Measurements from ENCODE around the gene PPOX. TPM values are rescaled to one million over a fixed set of nuclear protein-coding genes. Genes with fewer than 3 reads are reported as not detected.

PPOX gene
- total RNA-seq, 4 donors from 2014 or later: 12.8 to 22.1 (median 15.8) TPM

DNA sequence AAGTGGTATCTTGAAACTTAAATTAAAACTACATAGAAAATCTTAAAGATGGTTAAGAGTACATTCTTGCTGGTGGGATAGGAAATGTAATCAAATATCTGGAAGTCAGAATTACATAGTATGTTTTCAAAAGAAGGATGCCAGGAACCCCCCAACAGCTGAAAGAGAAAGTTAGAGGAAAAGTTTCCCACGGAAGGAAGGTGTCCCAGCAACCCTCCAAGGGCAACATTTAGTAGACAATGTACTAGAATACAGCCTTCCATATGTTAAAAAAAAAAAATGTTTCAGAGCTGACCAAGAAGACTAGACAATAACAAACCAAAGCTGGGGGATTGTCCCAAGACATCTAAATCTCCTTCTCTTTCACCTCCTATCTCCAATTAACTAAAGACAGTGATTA, 36.0 kb upstream of the PPOX start:
- intact Hi-C loops (cut with DNase I): no loop called here
- Histone ChIP-seq H3K4me3 (no peak overlapping the region), H3K27ac (replicated peaks in 1 of 4) (peak overlapping the region in 1 of 4 donors; percentile 96), H3K9me3 (no peaks in the 10 kb centered on the region), H3K27me3 (no peaks in the 10 kb centered on the region), H3K4me1 (peaks cover 38 to 76% (median 72%) of the 10 kb centered on the region in 4 donors), H3K36me3 (peaks cover 21 to 53% (median 30%) of the 10 kb centered on the region in 4 donors)
- no peak for DNase-seq (ENCODE audit: extremely low spot score)
- TF ChIP-seq POLR2AphosphoS5 (IDR thresholded peaks at IDR 0.05) (no peak), POLR2A (IDR thresholded peaks at IDR 0.05; ENCODE audit: low read depth) (no peak), EP300 (IDR thresholded peaks at IDR 0.05) (no peak)
- TF ChIP-seq, protein P1, sequence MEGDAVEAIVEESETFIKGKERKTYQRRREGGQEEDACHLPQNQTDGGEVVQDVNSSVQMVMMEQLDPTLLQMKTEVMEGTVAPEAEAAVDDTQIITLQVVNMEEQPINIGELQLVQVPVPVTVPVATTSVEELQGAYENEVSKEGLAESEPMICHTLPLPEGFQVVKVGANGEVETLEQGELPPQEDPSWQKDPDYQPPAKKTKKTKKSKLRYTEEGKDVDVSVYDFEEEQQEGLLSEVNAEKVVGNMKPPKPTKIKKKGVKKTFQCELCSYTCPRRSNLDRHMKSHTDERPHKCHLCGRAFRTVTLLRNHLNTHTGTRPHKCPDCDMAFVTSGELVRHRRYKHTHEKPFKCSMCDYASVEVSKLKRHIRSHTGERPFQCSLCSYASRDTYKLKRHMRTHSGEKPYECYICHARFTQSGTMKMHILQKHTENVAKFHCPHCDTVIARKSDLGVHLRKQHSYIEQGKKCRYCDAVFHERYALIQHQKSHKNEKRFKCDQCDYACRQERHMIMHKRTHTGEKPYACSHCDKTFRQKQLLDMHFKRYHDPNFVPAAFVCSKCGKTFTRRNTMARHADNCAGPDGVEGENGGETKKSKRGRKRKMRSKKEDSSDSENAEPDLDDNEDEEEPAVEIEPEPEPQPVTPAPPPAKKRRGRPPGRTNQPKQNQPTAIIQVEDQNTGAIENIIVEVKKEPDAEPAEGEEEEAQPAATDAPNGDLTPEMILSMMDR (IDR thresholded peaks at IDR 0.05): no peak
- 36% methylated on average over 1 of the region's 1 CpG for WGBS

DNA sequence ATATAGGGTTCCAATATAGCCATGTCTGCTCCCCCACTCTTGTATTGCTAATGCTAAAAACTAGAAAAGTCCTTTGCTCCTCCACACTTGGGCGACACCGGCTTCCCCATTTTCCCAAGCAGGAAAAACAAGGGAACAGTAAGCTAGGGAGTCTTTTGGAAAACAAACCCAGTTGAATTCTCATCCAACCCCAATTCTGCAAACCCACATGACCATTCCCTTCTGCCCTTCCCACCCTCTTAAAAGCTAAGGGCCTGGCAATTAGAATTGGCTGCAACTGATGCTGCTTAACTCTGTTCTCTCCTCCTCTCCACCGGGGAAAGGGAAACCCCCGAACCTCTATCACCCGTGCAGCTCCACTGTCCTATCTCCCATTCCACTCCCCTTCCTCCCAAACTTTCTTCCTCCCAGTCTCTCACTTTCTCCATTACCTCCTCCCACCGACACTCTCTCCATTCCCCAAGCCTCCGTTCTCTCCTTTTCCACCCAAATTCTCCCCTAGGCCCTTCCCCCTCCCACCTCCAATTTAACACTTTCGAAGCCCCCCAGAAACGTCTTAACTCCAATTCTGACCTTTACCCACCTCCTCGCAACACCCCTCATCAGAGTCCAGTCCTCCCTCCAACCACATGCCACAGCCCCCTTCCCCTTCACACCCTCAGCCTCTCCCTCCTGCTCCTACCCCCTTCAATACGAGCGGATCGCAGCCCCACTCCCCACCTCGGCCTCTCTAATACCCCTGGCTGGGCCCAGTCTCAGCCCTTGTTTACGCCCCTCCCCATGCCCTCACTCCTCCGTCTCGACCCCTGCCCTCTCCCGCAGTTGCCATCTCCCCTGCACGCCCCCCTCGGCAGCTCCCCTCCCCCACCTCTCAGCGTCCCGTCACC, 34.5 kb upstream of the PPOX start:
- intact Hi-C loops (cut with DNase I): loop anchor here (2.0 kb wide), 1 partner anchor 23 kb away; no protein-coding TSS in a partner anchor
- peaks cover 38 to 68% (median 68%) of the 10 kb centered on the region in 4 donors for H3K4me1 ChIP-seq
- DNase-seq (ENCODE audit: extremely low spot score): no peak

DNA sequence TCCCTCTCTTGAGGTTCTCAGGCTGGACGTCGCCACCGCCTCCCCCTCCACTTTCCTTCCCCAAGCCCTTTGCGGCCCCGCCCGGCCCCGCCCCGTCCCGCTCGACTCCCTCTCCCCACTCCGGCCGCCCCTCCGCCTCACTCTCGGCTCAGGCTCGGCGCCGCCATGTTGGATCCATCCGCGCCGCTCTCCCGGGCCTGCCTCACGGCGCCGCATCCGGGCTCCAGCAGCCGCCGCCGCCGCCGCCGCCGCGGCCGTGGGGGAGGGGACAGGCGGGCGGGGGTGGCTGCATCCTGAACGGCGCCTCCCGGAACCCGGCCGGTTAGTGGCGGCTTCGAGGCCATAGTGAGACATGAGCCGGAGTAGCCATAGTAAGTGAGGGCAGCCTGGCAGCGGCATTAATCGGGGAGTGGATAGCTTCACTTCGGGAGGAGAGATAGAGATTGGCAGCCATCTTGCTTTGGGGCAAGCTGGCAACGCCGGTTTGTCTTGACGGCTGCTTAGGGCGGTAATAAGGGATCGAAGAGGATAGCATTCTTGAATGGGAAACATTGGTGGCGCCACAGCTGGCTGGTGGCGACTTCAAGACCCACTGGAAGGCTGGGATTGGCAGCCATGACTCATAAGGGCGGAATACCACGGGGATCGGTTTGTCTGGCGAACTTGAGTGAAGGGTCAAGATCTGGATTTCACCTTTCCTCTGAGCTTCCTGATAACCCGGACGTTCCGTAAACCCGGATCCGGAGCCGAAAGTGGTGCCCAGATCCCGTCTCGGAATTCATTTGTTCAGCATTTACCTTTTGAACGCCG, 33.6 kb upstream of the PPOX start, which contains the start of gene DEDD:
Gene DEDD (minus strand): TSS at position 258 of the 810 bp plus-strand sequence. CDS start 8,205 bp downstream, outside the sequence.
- H3K4me1 ChIP-seq: peaks cover 31 to 61% (median 61%) of the 10 kb centered on the region in 4 donors
- no peaks in the 10 kb centered on the region for H3K27me3 ChIP-seq
- peak; percentile 99 for DNase-seq (ENCODE audit: extremely low spot score)
- peak within 1 kb of the TSS; percentile 72 to 84 (median 81) for H3K4me3 ChIP-seq
- peak within 1 kb of the TSS; percentile 93 to 96 (median 96) for H3K27ac ChIP-seq (replicated peaks in 1 of 4)
- peaks cover 11 to 31% (median 19%) of the 10 kb centered on the region in 4 donors for H3K36me3 ChIP-seq
- TF ChIP-seq POLR2AphosphoS5 (IDR thresholded peaks at IDR 0.05) (peak; percentile 56 to 62), POLR2A (IDR thresholded peaks at IDR 0.05; ENCODE audit: low read depth) (peak; percentile 41), EP300 (IDR thresholded peaks at IDR 0.05) (peak; percentile 69)
- TF ChIP-seq, protein P1 (IDR thresholded peaks at IDR 0.05): no peak
- H3K9me3 ChIP-seq: no peaks in the 10 kb centered on the region
- intact Hi-C loops (cut with DNase I): loop anchor here (2.0 kb wide), 1 partner anchor 22 kb away; no protein-coding TSS in a partner anchor
- WGBS: 1% methylated on average over 29 of the region's 68 CpGs

More for the DNA sequence above, 34.5 kb upstream of the PPOX start:
- no peak for TF ChIP-seq EP300 (IDR thresholded peaks at IDR 0.05)
- peak in 1 of 2 donors; percentile 10 for TF ChIP-seq POLR2AphosphoS5 (IDR thresholded peaks at IDR 0.05)
- WGBS: 2% methylated on average over 22 of the region's 22 CpGs
- Histone ChIP-seq H3K27me3 (no peaks in the 10 kb centered on the region), H3K4me3 (peak overlapping the region; percentile 72 to 84 (median 81)), H3K36me3 (peaks cover 13 to 39% (median 24%) of the 10 kb centered on the region in 4 donors), H3K9me3 (no peaks in the 10 kb centered on the region), H3K27ac (replicated peaks in 1 of 4) (peak overlapping the region; percentile 93 to 96 (median 96))

DNA sequence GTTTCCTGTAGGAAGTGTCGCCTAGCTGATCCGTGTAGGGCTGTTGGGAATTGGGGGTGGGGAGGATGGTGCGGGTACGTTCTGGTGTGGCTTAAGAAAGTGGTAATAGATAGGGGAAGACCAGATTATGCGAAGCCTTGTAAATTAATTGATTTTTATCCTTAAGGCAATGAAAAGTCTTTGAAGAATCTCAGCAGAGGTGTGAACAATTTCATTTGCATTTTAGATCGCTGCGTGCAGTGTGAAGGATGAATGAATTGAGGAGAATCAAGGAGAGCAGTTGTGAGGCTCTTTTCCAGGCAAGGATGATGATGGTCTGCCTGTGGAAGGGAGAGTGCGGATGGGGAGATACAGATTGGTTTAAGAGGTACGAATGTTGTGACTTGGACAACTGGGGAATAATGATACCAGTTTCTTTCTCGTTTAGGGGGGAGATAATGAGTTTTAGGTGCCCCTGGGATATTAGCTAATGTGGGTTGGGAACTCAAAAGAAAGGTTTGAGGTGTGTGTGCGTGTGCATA, 32.9 kb upstream of the PPOX start:
- TF ChIP-seq POLR2AphosphoS5 (IDR thresholded peaks at IDR 0.05) (no peak), POLR2A (IDR thresholded peaks at IDR 0.05; ENCODE audit: low read depth) (no peak), EP300 (IDR thresholded peaks at IDR 0.05) (no peak)
- TF ChIP-seq, protein P1 (IDR thresholded peaks at IDR 0.05): no peak
- peaks cover 31 to 61% (median 54%) of the 10 kb centered on the region in 4 donors for H3K4me1 ChIP-seq
- H3K4me3 ChIP-seq: peak overlapping the region; percentile 72 to 84 (median 81)
- no peaks in the 10 kb centered on the region for H3K27me3 ChIP-seq
- intact Hi-C loops (cut with DNase I): loop anchor here (2.0 kb wide), 1 partner anchor 22 kb away; no protein-coding TSS in a partner anchor
- DNase-seq (ENCODE audit: extremely low spot score): no peak
- peaks cover 5 to 24% (median 12%) of the 10 kb centered on the region in 4 donors for H3K36me3 ChIP-seq
- WGBS: 5% methylated on average over 11 of the region's 11 CpGs
- H3K27ac ChIP-seq (replicated peaks in 1 of 4): peak overlapping the region; percentile 93 to 96 (median 96)
- H3K9me3 ChIP-seq: no peaks in the 10 kb centered on the region
